Smooth muscle cell of the brain vasculature (primary cell): ENCODE data around the gene BPIFB6.

ENCODE experiments used
- DNase-seq: peaks from one replicate; pipeline ENCODE4 v3.0.0-alpha.2; 2012; ENCODE audit warnings: low read depth, low spot score

The BPIFB6 gene

DNA sequence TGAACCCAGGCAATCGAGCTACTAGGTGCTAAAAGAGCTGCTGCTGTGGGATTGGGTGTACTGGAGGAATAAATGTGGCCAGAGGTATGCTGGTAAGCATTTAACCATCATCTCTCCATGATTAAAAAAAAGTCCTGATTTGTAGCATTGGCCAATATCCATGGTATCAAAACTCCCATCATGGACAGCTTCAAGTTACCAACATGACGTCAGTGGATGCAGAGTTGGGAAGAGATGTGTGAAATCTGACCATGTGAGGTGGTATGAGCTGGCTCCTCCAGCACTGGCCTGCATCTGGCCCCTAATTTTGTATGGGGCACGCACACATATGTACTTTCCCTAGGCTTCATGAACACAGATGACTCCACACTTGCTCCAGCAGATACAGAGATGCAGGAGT lies 59.7 kb downstream of the BPIFB6 start:
- no peak for DNase-seq

DNA sequence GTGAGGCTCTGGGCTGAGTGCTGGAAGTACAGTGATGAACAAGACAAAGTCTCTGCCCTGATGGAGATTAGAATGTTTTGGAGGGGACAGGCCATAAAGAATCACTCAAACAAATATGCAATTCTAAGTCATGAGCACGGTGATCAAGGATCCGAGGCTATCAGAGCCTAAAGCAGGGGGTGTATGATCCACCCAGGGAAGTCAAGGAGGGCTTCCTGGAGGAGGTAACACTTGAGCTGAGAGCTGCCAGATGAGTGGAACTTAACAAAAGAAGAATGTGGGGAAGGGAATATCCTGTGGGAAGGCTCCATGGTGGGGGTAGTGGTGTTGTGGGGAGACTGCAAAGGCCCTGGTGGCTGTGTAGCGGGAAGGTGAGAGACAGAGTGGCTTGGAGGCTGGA lies 60.2 kb downstream of the BPIFB6 start:
- no peak for DNase-seq

DNA sequence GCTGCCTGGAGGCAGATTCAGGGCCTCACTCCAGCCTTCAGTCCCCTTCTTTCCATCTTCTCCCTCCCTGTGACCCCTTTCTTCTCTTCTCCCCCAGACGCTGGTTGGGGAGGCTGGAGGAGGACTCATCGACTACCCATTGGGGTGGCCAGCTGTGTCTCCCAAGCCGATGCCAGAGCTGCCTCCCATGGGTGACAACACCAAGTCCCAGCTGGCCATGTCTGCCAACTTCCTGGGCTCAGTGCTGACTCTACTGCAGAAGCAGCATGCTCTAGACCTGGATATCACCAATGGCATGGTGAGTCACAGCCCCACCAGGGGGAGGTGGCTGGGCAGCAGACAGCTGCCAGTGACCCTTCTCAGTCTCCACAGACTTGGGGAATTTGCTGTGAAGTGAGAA lies 60.9 kb downstream of the BPIFB6 start:
- no peak for DNase-seq

DNA sequence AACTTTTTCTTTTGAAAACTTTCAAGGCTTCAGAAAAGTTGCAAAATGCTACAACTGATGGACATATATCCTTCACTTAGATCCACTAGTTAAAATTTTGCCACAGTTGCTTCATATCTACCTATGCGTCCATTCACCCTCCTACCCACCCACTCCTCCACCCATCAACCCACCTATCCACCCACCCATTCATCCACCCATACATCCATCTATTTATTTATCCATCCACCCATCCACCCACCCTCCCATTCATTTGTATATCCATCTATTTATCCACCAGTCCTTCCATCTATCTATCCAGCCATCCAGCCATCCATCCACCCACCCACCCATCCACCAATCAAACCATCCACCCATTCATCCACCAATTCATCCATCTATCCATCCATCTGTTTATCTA lies 61.6 kb downstream of the BPIFB6 start:
- DNase-seq = no peak

DNA sequence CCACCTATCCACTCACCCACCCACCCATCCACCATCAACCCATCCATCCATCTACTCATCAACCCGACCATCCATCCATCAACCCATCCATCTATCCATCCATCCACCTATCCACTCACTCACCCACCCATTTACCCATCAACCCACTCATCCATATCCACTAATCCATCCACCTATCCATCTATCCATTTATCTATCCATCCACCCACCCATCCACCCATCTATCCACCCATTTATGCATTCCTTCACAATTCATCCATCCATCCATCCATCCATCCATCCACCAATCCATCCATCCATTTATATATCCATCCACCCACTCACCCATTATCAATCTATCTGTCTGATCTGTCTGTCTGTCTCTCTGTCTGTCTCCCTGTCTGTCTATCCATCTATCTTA lies 62.1 kb downstream of the BPIFB6 start:
- DNase-seq = no peak
